GM12873 (cell line): ENCODE data around the gene HOXB8.

Source experiments
- TF ChIP-seq, protein P1 (sequence below): IDR thresholded peaks from 2 replicates; pipeline ENCODE4 v1.5.1; 2012; ENCODE audit warnings: low read depth, mild to moderate bottlenecking, moderate library complexity, low read length, control low read depth; ENCODE audit not compliant: insufficient read depth; ENCODE audit errors: missing control alignments

Gene HOXB8

DNA sequence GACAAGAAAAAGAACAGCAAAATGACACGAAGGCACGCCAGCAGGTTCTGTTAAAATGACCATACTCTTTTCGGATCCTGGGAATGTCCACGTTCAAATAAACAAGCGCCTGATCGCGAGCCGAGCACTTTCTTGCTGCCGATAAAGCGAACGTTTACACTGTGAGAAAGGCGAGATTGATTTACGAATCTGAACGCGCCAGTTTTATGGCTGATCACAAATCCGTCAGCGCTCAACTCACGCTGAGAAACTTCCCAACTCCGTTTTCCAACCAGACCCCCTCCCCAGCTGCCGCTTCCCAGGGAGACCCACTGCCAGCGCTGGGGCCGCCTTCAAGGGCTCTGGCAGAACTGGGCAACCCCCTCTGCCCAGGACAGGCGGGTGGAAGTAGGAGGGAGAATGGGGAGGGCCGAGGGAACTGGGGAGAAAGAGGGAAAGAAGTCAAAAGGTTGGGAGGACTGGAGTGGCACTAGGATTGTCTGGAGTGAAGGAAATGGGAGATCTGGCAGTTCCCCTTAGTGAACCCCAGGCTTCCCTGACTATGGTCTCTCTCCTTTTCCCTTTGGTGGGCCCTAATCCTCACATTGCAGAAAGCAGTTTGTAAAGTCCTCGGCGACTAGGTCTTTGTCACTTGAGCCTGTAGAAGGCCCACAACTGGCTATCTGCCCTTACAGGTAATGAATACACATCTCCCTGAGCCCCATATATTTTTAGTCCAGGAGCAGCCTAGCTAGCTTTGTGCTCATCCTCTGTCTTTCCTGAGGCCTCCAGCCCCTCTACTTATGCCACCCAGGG lies 43.9 kb downstream of the HOXB8 start:
- TF ChIP-seq, protein P1, sequence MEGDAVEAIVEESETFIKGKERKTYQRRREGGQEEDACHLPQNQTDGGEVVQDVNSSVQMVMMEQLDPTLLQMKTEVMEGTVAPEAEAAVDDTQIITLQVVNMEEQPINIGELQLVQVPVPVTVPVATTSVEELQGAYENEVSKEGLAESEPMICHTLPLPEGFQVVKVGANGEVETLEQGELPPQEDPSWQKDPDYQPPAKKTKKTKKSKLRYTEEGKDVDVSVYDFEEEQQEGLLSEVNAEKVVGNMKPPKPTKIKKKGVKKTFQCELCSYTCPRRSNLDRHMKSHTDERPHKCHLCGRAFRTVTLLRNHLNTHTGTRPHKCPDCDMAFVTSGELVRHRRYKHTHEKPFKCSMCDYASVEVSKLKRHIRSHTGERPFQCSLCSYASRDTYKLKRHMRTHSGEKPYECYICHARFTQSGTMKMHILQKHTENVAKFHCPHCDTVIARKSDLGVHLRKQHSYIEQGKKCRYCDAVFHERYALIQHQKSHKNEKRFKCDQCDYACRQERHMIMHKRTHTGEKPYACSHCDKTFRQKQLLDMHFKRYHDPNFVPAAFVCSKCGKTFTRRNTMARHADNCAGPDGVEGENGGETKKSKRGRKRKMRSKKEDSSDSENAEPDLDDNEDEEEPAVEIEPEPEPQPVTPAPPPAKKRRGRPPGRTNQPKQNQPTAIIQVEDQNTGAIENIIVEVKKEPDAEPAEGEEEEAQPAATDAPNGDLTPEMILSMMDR: no peak

DNA sequence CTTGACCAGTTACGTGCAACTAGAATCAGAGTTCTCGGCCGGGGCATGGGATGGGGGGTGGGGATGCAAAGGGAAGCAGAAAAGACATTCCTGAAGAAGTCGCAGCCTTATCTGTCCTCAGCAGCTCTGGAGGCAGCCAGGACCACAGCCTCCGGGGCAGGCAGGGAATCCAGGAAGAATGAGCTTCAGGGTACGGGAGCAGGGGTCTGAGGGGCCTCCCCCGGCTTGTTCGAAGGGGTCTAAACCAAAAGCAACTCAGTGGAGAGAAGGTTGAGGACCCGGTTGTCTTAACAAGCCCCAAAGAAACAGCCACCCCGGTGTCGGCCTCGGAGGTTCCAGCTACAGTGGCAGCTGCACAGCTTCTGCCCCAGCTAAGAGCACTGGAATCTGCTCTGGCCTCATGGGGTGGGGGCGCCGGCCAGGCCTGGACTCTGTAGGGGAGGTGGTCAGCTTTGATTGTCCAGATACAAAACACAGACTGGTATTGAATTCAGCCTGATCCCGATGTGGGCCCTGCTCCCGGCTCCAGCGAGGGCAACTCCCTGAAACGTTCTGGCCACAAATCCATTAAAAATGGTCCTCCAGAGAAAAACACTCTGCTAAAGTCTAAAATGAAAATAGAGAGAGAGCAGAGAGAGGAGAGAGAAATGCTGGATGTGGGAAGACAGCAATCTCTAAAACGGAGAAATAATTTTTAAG lies 44.6 kb downstream of the HOXB8 start:
- TF ChIP-seq, protein P1: no peak

DNA sequence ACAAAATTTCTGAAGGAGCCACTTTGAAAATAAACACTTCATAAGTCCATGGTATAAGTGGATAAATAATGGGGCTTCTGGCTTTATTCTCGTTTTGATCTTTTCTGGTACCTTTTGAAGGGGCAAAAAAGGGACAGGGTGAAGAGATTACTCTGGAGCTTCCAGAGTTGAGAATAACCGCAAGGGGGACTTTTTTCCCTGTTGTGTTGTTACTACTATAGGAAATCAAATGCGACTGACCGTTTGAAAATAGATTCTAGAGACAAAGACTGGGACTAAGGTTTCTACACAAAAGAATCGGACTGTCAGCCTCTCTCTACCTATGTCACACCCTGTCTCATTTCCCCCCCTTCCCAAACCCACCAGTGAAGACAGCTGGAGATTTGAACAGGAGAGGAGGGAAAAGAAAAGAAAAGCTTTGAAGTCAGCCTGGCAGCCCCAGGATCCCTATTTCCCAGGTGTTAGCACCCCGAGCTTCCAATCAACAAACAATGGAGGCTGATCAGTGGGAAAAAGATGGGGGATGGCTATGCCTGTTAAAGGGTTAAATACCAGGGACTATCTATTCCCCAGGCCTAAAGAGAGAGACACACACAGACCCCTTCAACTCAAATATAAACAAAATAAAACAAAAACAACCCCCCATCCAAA lies 45.3 kb downstream of the HOXB8 start:
- TF ChIP-seq, protein P1: no peak

DNA sequence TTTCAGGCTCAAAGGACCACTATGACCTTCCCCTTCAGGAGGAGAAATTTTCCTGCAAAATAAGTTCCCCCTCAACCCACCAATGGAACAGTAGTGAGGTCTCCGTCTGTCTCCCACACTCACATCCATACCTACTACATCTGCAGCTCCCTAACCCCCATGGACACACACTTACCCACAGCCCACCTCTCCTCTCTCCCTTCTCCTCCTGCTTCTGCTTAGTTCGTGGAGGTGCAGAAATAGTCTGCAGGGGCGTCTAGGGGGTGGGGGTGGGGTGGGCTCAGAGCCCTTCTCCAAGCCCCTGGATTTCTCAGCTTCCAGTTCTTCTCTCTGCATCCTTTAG lies 45.9 kb downstream of the HOXB8 start:
- TF ChIP-seq, protein P1: no peak

DNA sequence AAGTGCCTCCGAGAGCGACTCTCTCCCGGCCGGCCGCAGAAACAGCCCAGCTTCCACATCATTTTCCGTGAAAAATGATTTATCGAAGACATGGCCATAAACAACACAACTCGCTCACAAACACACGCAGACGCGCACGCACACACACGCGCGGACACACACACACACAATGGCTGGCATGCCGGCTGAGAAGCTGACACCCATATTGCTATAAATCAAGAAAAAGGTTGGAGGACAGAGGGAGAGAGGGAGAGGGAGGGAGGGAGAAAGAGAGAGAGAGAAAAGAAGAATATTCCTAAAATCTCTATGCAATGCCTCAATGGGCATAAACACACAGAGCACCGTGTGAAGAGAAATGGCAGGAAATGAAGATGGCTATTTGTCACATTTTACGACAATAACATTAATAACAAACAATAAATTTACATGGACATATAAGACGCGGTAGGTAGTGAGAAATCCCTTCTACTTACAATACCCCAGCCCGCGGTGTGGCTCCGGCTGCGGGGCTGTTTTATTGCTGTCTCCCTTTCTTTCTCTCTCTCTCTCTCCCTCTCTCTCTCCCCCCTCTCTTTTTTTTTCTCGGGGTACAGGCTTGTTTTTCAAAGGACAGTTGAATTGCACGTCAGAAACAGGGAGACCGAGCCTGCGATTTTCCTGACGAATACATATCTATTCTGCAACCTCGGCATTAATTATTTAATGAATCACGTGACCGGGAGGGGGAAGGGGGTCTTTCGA lies 46.4 kb downstream of the HOXB8 start:
- TF ChIP-seq, protein P1: no peak

DNA sequence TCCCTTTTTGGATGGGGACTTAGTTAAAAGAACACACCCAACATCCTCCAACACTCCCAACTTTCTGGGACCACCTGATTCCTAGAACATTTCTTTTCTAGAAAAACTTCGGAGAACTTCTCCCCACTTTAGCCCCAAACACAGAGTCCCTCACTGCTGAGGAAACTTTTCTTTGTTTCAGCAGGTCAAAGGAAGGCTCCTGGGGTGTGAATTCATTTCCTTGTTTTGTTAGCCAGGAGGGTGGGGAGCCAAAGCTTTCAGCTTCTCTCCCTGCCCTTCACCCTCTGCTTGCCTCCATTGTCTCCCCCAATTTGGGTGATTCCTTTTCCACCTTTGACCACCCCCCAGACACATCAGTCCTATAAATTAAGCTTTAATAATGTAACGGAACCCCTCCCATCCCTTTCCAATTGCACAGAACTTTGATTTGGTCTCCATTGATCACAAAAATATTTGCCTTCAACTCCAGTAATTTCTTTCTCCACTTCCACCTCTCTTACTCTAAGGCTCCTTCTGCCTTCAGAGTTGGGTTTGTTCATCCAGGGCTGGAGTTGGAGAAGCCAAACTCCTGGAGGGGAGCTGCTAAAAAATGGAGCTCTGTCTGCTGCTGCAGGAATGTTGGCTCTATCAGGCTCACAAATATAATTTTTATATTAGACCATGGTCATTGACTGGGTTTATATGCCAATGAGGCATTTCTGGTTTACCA lies 47.3 kb downstream of the HOXB8 start:
- TF ChIP-seq, protein P1: no peak

DNA sequence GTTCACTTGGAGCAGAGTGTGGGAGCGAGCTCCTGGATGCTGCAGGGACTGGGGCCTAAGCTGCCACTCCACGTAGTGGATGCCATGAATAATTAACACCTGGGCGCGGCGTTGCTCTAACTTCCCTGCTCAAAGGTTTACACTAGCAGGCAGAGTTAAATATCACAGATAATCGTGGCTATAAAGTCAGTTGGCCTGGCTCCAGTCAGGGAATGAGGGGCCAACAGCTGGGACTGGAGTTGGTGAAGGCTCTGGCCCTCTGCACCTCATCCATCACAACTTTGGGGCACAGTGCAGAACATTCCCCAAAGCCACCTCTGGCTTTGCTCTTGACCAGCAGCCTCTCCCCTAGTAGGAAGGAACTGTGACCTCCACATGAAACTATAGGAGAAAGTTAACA lies 47.9 kb downstream of the HOXB8 start:
- TF ChIP-seq, protein P1: no peak
